RWPE1 (cell line): ENCODE results near the gene SETD7.
"Not testable (repeated sequence)": the region's sequence is repeated elsewhere in the genome, so short reads cannot be mapped to it uniquely, and the experiment has no call there.

Source experiments
- CTCF ChIA-PET: fragments of 350-600 bp; sonication (Branson Sonifier 250); formaldehyde crosslinking; extraction: SDS; loops from one replicate; lab custom pipeline; 2021; lab: Yijun Ruan, JAX
- POLR2A ChIA-PET: fragments of 400-600 bp; formaldehyde crosslinking; extraction: SDS; loops from one replicate; lab custom pipeline; 2020; ENCODE audit warnings: antibody characterized with exemption; ENCODE audit not compliant: low non-redundant PET; lab: Yijun Ruan, JAX
- DNase-seq: peaks from one replicate; pipeline ENCODE4 v3.0.0; 2012; ENCODE audit warnings: low spot score
- H3K27ac ChIP-seq: fragments of 450-650 bp; 2 replicates; pipeline ENCODE4 v1.5.1; 2017
- TF ChIP-seq, protein P1 (sequence below): fragments of 450-650 bp; conservative IDR thresholded peaks from 2 replicates; pipeline ENCODE4 v1.5.1; 2017; ENCODE audit warnings: low read depth, mild to moderate bottlenecking

Gene SETD7

DNA sequence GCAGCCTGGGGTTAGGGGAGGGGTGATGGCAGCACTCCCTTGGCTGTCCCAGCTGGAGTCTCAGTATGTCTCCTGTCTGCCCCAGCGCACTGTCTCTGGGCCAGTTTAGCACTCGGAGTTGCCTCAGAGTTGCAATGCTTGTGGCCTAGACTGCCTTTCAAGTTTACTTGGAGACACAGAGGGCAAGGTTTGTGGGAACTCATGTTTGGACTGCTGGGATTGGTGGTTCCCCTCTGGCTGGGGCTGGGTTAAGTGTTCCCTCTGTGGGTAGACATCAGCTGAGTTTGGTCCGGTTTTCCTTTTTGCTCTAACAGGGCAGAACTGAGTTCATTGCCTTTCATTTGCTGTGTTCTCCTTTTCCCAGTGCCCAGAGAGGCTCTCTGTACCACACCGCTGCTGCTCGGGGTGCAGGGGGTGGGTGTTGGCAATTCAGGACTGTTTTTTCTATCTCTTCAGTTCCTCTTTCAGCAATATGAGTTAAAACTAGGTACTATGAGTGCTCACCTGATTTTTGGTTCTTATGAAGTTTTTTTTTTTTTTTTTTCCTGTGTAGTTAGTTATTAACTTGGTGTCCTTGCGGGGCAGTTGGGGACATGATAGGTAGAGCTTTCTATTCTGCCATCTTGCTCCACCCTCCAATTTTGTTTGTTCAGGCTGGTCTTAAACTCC, 84.9 kb downstream of the SETD7 start:
- no peak for DNase-seq
- ChIA-PET POLR2A (no interaction called here), CTCF (no interaction called here)
- TF ChIP-seq, protein P1, sequence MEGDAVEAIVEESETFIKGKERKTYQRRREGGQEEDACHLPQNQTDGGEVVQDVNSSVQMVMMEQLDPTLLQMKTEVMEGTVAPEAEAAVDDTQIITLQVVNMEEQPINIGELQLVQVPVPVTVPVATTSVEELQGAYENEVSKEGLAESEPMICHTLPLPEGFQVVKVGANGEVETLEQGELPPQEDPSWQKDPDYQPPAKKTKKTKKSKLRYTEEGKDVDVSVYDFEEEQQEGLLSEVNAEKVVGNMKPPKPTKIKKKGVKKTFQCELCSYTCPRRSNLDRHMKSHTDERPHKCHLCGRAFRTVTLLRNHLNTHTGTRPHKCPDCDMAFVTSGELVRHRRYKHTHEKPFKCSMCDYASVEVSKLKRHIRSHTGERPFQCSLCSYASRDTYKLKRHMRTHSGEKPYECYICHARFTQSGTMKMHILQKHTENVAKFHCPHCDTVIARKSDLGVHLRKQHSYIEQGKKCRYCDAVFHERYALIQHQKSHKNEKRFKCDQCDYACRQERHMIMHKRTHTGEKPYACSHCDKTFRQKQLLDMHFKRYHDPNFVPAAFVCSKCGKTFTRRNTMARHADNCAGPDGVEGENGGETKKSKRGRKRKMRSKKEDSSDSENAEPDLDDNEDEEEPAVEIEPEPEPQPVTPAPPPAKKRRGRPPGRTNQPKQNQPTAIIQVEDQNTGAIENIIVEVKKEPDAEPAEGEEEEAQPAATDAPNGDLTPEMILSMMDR, result no peak
- no peak overlapping the region for H3K27ac ChIP-seq

DNA sequence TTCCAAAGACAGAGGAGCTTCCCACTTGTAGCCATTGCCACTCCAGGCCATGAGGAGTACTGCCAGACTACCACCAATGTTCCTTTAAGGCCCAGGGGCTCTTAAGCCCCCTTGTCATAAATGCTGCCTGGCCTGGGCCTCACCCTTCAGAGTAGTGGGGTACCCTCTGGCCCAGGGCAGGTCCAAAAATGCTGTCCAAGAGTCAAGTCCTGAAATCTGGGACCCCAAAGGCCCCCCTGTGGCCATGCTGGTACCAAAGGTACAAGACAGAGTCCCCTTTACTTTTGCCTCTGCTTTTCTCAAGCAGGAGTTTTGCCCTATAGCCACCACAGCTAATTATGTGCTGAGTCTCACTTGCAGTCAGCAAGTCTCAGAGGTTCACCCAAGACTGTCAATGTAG, 85.7 kb downstream of the SETD7 start:
- POLR2A ChIA-PET, result no interaction called here
- no peak overlapping the region for H3K27ac ChIP-seq
- DNase-seq, result no peak
- TF ChIP-seq, protein P1, result no peak
- CTCF ChIA-PET, result no interaction called here

DNA sequence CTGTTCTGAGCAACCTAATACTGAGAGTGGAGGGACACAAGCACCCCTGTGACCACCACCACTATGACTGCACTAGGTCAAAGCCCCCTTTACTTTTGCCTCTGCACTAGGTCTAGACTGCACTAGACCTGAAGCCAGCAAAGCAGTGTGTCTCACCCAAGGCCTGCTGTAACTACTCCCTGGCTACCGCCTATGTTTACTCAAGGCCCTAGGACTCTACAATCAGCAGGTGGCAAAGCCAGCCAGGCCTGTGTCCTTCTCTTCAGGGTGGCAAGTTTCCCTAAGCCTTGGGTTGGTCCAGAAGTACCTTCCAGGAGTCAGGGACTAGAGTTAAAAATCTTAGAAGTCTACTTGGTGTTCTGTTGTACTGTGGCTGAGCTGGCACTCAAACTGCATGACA, 86.2 kb downstream of the SETD7 start:
- ChIA-PET POLR2A (no interaction called here), CTCF (no interaction called here)
- no peak for DNase-seq
- H3K27ac ChIP-seq, result no peak overlapping the region
- TF ChIP-seq, protein P1, result no peak

DNA sequence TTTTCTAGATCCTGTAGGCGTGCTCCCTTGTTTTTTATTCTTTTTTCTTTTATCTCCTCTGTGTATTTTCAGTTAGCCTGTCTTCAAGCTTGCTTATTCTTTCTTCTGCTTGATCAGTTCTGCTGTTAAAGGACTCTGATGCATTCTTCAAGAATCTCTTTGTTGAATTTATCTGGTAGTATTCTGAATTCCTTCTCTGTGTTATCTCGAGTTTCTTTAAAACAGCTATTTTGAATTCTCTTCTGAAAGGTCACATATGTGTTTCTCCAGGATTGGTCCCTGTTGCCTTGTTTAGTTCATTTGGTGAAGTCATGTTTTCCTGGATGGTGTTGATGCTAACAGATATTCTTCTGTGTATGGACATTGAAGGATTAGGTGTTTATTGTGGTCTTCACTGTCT, 86.8 kb downstream of the SETD7 start:
- no peak overlapping the region for H3K27ac ChIP-seq
- DNase-seq, result no peak
- ChIA-PET CTCF (interaction anchor here (0.6 kb wide), 1 partner anchor 215 kb away, joined by 4 read pairs; no protein-coding TSS in a partner anchor), POLR2A (no interaction called here)
- TF ChIP-seq, protein P1, result no peak

- CTCF ChIA-PET, result interaction anchor here (0.6 kb wide), 1 partner anchor 215 kb away, joined by 4 read pairs; no protein-coding TSS in a partner anchor
- DNase-seq, H3K27ac ChIP-seq, POLR2A ChIA-PET: not testable (repeated sequence)
These were observed 87.3 kb downstream of the SETD7 start for GRCh38 chr4:139468756-139469155.

GRCh38 chr4:139465922-139466321, 90.1 kb downstream of the SETD7 start:
- ChIA-PET CTCF (interaction anchor here (0.6 to 0.7 kb wide), 2 partner anchors 99 to 191 kb away, joined by 3 to 5 read pairs; no protein-coding TSS in a partner anchor), POLR2A (no interaction called here)
- no peak overlapping the region for H3K27ac ChIP-seq
- TF ChIP-seq, protein P1, result no peak
- DNase-seq, result no peak

DNA sequence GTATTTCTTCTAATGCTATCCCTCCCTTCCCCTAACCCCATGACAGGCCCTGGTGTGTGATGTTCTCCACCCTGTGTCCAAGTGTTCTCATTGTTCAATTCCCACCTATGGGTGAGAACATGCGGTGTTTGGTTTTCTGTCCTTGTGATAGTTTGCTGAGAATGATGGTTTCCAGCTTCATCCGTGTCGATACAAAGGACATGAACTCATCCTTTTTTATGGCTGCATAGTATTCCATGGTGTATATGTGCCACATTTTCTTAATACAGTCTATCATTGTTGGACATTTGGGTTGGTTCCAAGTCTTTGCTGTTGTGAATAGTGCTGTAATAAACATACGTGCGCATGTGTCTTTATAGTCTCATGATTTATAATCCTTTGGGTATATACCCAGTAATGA, 91.5 kb downstream of the SETD7 start:
- CTCF ChIA-PET, POLR2A ChIA-PET, DNase-seq: not testable (repeated sequence)

More for the DNA sequence above, 91.5 kb downstream of the SETD7 start:
- not testable (repeated sequence) for H3K27ac ChIP-seq
